WI38 (cell line): Measurements from ENCODE around the gene PDIA4.
"Not testable (repeated sequence)": the region's sequence is repeated elsewhere in the genome, so short reads cannot be mapped to it uniquely, and the experiment has no call there.

Source experiments
- H3K4me3 ChIP-seq: 2 replicates; pipeline ENCODE4 v1.5.1; 2011; ENCODE audit warnings: low read depth, mild to moderate bottlenecking, control low read depth, low read length
- TF ChIP-seq, protein P1 (sequence below): IDR thresholded peaks from 2 replicates; pipeline ENCODE4 v1.5.1; 2012; ENCODE audit warnings: low read depth, mild to moderate bottlenecking, control low read depth, low read length

Gene PDIA4

DNA sequence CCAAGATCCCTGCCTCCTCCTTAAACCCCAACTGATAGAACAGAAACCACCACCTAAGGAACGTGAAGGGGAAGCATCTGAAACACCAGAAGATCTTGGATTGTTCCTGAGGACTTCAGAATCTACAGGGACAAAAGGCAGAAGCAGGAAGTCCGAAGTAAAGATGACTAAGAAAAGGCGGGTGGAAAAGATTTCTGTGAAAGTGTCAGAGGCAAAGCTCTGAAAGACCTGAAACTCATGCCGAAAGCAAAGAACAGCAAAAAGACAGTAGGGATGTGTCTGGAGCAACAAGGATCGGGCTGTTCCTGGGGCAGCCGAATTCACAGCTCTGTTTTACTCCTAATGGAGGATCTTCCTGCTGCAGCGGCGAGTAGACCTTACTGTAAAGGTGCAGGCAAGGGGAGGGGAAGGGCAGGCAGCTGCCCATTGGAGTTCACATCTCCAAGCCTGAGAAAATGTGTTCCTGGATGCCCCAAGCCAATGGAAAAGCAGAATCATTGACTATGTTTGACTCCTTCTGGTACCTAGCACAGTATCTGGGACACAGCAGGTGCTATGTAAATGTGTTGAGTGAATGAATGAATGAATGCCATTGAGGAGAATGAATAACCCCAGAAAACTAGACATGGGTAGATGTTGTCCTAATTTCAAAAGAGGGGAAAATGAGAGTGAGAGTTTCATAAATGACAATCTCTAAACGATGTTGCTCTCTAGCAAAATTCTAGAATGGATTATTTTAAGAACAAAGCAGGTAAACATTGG is 40.4 kb downstream of the PDIA4 start:
- peak overlapping the region; percentile 91 for H3K4me3 ChIP-seq
- TF ChIP-seq, protein P1, sequence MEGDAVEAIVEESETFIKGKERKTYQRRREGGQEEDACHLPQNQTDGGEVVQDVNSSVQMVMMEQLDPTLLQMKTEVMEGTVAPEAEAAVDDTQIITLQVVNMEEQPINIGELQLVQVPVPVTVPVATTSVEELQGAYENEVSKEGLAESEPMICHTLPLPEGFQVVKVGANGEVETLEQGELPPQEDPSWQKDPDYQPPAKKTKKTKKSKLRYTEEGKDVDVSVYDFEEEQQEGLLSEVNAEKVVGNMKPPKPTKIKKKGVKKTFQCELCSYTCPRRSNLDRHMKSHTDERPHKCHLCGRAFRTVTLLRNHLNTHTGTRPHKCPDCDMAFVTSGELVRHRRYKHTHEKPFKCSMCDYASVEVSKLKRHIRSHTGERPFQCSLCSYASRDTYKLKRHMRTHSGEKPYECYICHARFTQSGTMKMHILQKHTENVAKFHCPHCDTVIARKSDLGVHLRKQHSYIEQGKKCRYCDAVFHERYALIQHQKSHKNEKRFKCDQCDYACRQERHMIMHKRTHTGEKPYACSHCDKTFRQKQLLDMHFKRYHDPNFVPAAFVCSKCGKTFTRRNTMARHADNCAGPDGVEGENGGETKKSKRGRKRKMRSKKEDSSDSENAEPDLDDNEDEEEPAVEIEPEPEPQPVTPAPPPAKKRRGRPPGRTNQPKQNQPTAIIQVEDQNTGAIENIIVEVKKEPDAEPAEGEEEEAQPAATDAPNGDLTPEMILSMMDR = no peak

DNA sequence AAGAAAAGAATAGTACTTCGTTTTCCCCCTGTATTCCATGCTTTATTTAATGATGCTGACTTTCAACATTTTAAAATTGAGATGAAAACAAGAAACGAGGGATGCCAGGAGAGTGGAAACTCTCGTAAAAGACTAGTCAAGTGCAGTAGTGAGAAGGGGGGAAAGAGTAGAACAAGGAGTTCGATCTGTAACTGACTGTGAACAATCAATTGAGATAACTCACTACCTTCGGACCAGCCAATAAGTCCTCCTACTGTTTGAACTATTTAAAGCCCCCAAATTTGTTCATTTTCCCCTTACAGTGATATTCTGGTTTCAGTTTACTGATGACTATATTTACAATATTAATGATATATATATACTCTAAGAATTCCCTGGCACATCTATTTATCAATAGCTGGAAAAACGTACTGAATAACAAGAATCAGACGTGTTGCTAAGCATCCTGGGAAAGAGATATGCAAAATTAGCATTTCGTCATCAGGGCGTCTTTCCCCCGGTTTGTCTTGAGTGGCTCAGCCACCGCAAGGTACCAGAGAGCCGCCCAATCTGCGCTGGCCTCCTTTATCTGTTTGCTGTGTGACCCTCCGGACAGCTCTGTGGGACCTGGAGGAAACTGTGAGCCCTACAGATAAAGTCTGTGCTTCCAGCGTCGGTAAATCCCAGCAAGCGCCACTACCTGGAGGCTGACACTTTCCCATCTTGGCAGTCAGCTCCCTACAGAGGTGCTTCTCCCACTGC is 41.1 kb downstream of the PDIA4 start:
- TF ChIP-seq, protein P1 = no peak
- peak overlapping the region; percentile 91 for H3K4me3 ChIP-seq

DNA sequence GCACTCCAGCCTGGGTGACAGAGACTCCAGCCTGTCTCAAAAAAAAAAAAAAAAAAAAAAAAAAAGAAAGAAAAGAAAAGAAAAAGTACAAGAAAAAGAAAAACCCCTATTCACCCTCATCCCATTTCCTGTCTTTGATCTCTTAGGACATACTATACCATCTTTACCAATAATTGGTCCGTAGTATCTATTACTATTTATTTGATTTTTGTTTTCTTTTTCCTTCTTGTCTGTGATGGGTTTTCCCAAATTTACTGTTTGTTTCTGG is 41.6 kb downstream of the PDIA4 start:
- H3K4me3 ChIP-seq = no peak overlapping the region
- TF ChIP-seq, protein P1 = no peak

DNA sequence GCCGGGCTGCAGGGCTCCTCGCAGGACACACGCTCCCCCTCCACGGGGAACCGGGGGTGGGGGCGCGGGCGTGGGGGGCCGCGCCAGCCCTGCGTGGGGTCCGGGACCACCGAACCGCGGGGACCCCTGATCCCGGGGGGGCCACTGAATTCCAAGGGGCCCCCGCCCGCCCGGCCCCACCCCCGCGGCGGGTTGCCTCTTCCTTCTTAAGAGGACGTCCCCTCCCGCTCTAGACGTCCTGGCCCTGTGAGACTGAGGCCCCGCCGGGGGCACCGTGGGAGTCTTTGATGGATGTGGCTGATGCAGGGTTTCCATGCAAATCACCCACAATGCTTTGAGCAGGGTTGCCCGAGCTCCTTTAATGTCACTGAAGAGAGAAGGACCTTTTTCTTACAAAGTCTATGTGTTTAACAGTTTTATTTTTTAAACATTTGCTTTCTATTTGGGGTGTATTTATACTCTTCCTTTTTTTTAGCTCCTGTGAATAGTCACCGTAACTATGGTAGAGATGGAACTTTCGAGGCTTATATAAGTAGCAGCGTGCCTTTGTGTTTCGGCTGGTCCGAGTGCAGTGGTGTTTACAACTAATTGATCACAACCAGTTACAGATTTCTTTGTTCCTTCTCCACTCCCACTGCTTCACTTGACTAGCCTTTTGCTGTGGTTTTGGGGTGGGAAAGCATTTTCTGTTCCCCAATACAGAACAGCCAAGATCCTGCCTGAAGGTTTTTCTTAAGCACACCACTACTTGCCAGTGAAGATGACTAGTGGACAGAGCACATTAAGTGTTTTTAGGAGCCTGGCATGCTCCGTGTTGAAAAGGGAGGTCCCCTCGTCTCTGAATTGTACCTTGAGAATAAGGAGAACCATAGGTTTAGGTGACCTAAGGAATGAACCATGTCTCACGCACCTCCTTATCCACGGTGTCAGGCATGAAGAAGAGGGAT is 44.8 kb downstream of the PDIA4 start:
- TF ChIP-seq, protein P1 = no peak
- H3K4me3 ChIP-seq = peak overlapping the region; percentile 63

DNA sequence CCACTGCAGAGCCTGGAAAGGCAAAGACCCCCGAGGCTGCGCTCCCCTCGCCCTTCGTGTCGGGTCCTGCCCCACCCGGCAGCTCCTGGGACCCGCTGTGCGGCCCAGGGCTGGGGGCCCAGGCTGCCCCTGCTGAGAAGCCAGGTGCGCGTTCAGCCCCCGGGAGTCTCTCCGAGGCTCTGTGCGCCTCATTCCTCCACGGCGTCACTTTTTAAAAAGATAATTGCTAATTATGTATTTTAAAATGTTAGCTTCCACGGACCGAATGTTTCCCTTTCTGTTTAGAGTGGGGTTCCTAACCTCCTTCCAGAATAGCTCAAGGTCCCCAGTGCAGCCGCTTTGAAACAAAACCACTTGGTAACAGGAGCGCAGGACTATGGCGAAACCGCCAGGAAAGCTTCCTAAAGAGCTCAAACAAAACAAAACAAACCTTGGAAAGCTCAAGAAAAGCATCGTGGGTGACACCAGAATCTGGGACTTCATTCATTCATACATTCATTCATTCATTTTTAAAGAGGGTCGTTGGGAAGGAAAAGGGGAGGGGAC is 45.6 kb downstream of the PDIA4 start:
- TF ChIP-seq, protein P1 = no peak
- H3K4me3 ChIP-seq = peak overlapping the region; percentile 63

DNA sequence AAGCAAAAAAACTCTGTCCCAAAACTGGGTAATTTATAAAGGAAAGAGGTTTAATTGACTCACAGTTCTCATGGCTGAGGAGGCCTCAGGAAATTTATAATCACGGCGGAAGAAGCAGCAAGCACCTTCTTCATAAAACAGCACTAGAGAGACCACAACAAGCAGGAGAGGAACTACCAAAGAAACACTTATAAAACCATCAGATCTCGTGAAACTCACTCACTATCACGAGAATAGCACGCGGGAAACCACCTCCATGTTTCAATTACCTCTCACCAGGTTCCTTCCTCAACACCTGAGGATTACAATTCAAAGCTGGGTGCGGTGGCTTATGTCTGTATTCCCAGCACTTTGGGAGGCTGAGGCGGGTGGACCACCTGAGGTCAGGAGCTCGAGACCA is 48.5 kb downstream of the PDIA4 start:
- TF ChIP-seq, protein P1 = no peak
- H3K4me3 ChIP-seq = no peak overlapping the region

DNA sequence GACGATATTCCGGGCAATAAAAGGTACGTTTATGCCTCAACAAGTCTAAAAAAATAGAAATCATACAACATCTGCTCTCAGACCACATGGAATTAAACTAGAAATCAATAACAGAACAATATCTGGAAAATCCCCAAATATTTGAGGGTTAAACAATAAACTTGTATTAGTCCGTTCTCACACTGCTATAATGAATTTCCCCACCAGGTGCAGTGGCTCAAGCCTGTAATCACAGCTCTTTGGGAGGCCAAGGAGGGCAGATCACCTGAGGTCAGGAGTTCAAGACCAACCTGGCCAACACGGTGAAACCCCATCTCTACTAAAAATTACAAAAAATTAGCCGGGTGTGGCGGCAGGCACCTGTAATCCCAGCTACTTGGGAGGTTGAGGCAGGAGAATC is 49.2 kb downstream of the PDIA4 start:
- H3K4me3 ChIP-seq = not testable (repeated sequence)
